Omental fat pad (tissue), 4 donors: ENCODE measurements around the gene SH3PXD2A. TPM values are rescaled to one million over a fixed set of nuclear protein-coding genes. Genes with fewer than 3 reads are reported as not detected.

Source experiments
- ATAC-seq: fragments of 150-250 bp; one replicate; pipeline ENCODE4 v1.9.1; 2016; ENCODE audit warnings: mild to moderate bottlenecking, moderate library complexity; ENCODE audit not compliant: low FRiP score
- DNase-seq: peaks from one replicate; pipeline ENCODE4 v3.0.0-alpha.2; 2019; ENCODE audit warnings: low spot score
- CTCF ChIP-seq, 3 donors: fragments of 450-650 bp; IDR thresholded peaks; one replicate each; pipeline ENCODE4 v1.5.1; 2016 to 2017; ENCODE audit warnings: antibody characterized with exemption in 3 of 3, mild to moderate bottlenecking in 3 of 3, moderate library complexity in 2 of 3
- total RNA-seq, 4 donors: library from RNA; depleted of rRNA; stranded (reverse); fragments of >200 nt; gene quantifications; one replicate each; pipeline ENCODE4 v1.1.0, GENCODE V29; 2016

SH3PXD2A gene
- total RNA-seq, 4 donors from 2014 or later: 21.0 to 36.3 (median 22.5) TPM

DNA sequence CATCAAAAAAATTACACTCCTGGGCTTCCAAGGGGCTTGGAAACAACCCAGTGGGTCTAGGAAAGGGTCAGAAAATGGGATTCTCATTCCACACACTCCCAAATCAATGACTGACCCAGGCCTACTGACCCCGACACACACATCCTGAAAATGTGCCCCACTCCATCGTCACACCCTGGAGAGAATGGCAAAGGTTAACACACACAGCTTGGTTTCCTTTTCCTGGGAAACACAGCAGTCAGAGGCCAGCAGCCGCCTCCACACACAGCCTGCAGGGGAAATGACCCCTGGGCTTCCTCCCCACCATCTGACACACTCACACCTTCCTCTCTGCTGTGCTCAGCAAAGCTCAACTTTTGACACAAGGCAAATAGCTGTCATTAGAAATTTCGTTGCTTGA is 42.9 kb downstream of the SH3PXD2A start:
- DNase-seq (no peak), ATAC-seq (no peak)
- no peak for TF ChIP-seq CTCF (IDR thresholded peaks at IDR 0.05)

DNA sequence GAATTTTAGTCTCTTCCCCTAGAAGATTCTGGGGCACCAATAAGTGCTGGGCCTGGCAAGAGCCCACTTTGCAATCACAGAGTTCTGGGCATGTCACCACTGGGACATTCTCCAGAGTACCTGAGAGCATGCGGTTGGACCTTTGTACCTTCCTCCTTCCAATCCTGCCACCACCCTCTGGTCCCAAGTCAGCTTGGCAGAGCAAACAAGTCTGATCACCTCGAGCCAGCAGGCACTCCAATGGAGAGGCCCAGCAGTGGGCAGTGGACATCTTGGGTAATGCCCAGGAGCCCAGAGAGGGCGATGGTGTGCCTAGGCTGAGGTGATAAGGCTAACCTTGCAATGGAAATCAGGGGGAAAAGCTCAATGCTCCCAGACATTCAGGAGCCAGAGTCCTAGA is 43.4 kb downstream of the SH3PXD2A start:
- no peak for TF ChIP-seq CTCF (IDR thresholded peaks at IDR 0.05)
- DNase-seq (no peak), ATAC-seq (no peak)

- TF ChIP-seq CTCF (IDR thresholded peaks at IDR 0.05): no peak
- DNase-seq (no peak), ATAC-seq (no peak)
Measured at GRCh38 chr10:103811463-103811862, 43.9 kb downstream of the SH3PXD2A start.

DNA sequence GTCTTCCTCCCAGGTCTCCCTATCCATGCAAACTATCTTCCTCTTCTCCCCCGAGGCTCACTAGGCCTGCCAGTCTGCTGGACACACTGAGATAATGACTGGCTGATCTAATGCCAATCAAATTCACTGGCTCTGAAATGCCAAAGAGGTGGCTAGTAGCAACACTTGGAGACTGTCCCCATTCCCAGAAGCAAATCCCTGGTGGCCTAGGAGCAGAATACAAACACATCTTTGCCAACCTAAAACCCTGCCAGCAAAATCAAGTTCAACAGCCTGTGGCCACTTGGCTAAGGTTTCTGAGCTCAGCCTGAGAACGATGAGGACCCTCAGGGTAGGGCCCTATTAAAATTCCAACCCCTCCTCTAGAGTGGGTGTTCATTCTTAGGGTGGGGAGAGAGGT is 46.6 kb downstream of the SH3PXD2A start:
- TF ChIP-seq CTCF (IDR thresholded peaks at IDR 0.05): no peak
- ATAC-seq (no peak), DNase-seq (no peak)

DNA sequence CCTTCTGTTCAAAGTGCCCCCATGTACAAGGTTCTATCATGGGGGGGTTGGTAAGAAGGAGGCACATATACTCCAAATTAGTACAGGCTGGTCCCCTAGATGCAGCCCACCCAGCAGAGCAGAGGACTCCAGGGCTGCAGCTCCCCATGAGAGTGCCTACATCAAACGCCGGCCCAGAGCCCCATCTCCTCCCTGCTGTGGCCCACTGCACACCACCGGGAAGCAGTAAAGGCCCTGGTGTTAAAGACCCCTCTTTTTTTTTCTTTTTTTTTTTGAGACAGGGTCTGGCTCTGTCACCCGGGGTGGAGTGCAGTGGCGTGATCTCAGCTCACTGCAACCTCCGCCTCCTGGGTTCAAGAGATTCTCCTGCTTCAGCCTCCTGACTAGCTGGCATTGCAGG is 47.4 kb downstream of the SH3PXD2A start:
- DNase-seq (no peak), ATAC-seq (no peak)
- TF ChIP-seq CTCF (IDR thresholded peaks at IDR 0.05): no peak

DNA sequence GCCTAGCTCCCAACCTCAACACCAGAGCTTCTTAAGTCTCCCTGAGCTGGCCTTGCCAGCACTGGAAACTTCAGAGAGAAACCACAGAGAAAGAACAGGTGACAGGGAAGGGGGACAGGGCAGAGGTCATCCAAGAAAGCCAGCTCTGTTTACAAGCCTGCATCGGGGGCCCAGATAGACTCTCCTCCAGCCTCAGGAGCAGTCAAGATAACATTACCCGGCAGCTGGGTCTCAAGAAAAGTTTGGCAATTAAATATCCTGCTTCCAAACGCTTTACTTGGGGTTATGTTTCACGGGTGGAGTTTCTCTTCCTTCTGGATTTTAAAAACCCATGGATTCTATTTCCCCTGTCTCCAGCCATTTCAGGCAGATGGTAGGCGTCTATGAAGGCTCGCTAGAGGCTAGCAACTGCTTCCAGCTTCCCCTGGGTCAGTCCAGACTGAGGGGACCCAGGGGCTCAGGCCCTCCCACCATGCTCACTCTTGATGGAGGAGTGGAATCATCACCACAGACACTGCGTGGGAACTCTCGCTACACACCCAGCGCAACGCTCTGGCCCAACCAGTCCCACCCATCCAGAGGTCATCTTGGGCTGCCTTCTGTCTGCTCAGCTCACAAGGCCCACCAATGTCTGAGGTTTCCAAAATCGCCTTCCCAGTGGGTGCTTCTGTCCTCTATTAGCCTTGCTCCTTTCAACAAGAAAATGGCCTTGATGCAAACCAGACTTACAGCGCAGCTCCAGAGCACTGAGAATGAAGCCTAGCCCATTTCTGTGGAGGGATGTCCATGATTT is 48.8 kb downstream of the SH3PXD2A start:
- DNase-seq (no peak), ATAC-seq (no peak)
- TF ChIP-seq CTCF (IDR thresholded peaks at IDR 0.05): no peak

- no peak for TF ChIP-seq CTCF (IDR thresholded peaks at IDR 0.05)
- no peak for ATAC-seq
- DNase-seq: no peak
Measured at GRCh38 chr10:103805781-103806180, 49.6 kb downstream of the SH3PXD2A start.
